ENCODE measurements around the gene CDH5.
A peak's percentile ranks its signal among the peaks of the same experiment; 100 is the strongest.

- TF ChIP-seq CTCF (IDR thresholded peaks at IDR 0.05): peak in 5 of 6 experiments; percentile 40 to 81 (median 60)
- no peak for TF ChIP-seq POLR2A (IDR thresholded peaks at IDR 0.05)
These were observed 21.9 kb upstream of the CDH5 start for GRCh38 chr16:66344533-66345145.

Data from Peyer's patch (tissue), 4 donors.